Measurements from ENCODE around the gene PLA1A.

The PLA1A gene

DNA sequence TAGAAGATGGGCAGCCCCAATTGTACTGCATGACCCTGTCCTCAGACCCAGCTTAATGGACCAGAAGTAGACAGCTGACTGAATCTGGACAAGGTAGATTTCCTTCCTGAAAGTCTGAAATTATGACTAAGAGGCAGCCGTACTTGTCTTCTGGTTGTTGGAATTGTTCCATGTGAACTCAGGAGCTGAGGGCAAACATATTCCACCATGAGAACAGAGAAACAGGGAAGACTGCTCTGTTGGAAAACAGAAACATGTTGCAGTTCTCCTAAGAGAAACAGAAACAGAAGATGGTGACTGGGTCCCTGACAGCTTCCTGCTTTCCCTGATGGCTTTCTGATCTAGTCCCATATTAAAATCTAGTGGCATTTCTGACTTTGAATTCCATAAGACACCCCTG is 38.6 kb downstream of the PLA1A start:
- DNase-seq (ENCODE audit: low read depth): no peak
- no peak for TF ChIP-seq CTCF (conservative IDR thresholded peaks at IDR 0.05; ENCODE audit: low read depth, low read length)
- no peak overlapping the region for H3K4me3 ChIP-seq (ENCODE audit: low read length)

DNA sequence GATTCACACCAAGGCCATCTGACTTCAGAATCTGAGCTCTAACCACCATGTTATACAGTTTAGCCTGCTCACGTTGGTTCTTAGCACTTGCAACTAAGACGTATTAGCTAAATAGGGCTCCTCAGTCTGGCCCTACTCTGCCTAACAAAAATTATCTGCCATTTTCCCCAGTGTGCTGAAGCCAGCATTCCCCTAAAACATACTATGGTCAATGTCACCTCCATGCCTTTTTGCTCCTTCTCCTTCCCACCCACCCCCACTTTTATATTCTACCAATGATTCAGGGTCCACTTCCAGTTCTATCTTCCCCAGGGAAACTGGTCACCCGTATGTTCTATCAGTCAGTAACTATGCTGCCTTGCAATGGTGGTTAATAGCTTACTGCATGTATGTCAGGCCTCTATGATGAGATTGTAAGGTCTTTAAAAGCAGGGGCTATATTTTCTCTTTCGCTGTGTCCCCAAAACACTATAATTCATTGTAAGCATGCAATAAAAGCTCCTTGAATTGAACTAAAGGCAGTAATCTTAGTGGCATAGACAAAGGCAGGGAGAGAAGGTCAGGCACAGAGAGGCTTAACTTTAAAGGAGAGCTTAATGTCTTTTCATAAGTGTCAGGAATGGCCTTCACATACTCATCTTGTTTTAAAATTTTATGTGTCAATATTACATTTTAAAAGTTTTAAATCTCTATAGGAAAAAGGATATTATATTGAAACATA is 39.4 kb downstream of the PLA1A start:
- DNase-seq (ENCODE audit: low read depth): no peak
- no peak overlapping the region for H3K4me3 ChIP-seq (ENCODE audit: low read length)
- no peak for TF ChIP-seq CTCF (conservative IDR thresholded peaks at IDR 0.05; ENCODE audit: low read depth, low read length)

- DNase-seq (ENCODE audit: low read depth): peak; percentile 67
- no peak overlapping the region for H3K4me3 ChIP-seq (ENCODE audit: low read length)
- no peak for TF ChIP-seq CTCF (conservative IDR thresholded peaks at IDR 0.05; ENCODE audit: low read depth, low read length)
Measured at GRCh38 chr3:119637679-119638477, 40.2 kb downstream of the PLA1A start.

DNA sequence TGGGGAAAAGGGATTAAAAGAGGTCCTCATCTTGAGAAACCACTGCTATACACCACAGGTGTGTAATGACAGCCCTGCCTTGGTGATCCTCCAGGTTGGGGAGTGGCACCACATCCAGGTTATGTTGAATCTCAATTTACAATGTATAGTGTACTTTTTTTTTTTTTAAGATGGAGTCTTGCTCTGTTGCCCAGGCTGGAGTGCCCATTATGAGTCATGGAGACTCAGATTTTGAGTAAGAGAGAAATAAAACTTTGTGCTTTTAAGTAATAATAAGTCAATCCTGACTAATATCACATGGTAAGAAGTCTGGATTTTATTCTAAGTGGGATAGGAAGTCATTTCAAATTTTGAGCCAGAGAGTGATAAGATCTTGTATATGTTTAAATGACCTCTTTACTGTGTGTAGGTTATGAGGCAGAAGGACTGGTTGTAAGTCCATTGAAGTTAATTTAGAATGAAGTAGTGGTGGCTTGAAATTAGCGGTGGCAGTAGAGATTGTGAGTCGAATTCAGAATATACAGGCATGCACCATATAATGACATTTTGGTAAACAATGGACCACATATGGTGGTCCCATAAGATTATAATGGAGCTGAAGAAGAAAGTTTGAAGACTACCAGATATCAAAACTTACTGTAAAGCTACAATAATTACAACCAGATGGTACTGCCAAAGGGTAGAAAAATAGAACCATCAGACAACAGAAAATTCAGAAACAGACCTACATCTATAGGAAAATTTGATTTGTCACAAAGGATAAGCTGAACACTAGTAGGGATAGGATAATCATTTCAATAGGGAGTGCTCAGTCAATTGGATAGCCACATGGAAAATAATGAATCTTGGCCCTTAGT is 42.0 kb downstream of the PLA1A start:
- no peak for DNase-seq (ENCODE audit: low read depth)
- no peak overlapping the region for H3K4me3 ChIP-seq (ENCODE audit: low read length)
- TF ChIP-seq CTCF (conservative IDR thresholded peaks at IDR 0.05; ENCODE audit: low read depth, low read length): no peak

DNA sequence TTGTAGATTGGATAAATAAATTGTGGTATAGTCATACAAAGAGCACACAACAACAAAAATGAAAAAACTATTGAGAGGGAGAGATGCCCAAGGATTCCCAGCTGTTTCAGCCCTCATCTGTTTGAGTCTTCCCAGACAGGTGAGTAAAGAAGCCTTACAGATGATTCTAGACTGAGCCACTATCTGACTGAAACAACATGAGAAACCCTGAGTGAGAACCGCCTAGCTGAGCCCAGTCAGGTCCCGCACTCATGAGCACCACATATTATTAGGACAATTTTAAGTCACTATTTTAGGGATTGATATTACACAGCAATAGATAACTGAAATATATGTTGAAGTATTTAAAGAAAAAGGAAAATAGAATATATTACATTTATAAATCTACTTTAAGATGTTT is 43.7 kb downstream of the PLA1A start:
- DNase-seq (ENCODE audit: low read depth): no peak
- no peak overlapping the region for H3K4me3 ChIP-seq (ENCODE audit: low read length)
- no peak for TF ChIP-seq CTCF (conservative IDR thresholded peaks at IDR 0.05; ENCODE audit: low read depth, low read length)

DNA sequence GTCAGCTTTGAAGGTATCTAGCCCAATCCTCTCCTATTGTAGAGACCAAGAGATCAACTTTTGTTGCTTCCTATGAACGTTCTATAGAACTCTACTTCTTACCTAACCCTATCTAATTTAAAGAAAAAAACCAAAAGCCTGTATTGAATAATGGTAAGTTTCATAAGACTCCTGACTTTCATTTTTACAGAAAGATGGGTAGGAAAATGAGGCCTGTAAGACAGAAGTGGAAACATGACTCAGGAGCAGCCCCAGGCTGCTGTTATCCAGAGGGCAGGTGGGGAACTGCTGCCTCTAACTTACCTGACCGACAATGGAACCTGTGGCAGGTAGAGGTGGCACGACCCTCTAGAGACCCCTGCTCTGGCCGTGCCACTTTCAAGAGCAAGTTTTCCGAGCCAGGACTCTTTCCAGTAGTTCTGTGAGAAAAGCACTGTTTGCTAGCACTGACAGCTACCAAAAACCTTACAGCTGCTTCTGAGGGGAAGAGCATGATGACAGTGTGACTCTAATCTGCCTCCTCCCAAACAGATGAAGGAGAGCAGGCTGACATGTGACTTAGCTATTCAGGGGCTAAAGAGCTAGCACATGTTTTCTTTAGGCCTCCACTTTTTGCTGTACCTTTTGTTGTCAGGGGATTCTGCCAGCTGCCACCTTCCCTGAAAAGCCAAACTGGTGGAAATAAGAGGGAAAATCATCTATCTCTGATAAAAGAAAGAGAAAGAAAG is 45.2 kb downstream of the PLA1A start:
- TF ChIP-seq CTCF (conservative IDR thresholded peaks at IDR 0.05; ENCODE audit: low read depth, low read length): no peak
- no peak overlapping the region for H3K4me3 ChIP-seq (ENCODE audit: low read length)
- no peak for DNase-seq (ENCODE audit: low read depth)

Measured in retinal pigment epithelial cell (primary cell).